GM21737 (cell line): ENCODE results near the gene SFMBT2.
A peak's percentile ranks its signal among the peaks of the same experiment; 100 is the strongest.

Source experiments
- ATAC-seq: cut with Tn5 transposase; IDR thresholded peaks from one replicate; pipeline ENCODE4 v1.9.1; 2021; ENCODE audit warnings: mild to moderate bottlenecking, moderate library complexity; ENCODE audit not compliant: unreplicated experiment

The SFMBT2 gene

DNA sequence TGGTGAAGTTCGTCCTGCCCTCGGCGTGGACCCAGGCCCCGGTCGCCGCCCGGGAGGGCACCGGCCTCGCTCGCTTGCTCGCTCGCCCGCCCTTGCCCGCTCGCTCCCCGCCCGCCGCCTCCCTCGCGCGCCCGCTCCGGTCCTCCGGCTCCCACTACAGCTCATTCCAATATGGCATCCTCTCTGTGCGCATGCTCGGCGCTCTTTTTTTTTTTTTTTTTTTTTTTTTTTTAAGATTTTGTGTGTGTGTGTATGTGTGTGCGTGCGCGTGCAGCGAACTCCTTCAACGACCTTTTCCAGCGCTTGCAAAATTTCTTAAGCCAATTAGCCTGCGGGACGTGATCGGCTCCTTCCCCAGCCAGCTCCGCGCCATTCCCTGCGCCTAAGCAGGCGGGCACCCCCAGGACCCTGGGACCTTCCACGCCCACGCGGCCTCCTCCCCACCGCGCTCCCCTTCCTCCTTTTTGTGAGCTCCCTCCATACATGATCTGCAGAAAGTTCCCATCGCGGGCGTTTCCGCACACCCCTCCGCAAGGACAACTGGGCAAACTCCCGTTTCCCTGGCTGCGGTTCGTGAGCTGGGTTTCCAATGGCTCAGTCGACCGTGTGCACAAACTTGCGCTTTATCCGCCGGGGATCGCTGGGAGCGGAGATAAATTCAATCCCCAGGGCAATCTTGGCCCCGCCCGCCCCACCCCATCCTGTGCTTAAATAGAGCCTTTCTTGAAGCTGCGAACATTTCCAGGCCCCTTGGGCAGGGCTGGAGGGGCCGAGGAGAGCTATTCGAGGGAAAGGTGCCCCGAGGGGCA, at the start of gene SFMBT2:
Gene SFMBT2, minus strand, starts transcription at position 173 of the 809 bp plus-strand sequence. CDS start 29,136 bp downstream, outside the sequence.
- ATAC-seq = peak; percentile 35

- ATAC-seq = no peak
These were observed 49.2 kb upstream of the SFMBT2 start for GRCh38 chr10:7460006-7460405.

GRCh38 chr10:7458556-7458955, 47.7 kb upstream of the SFMBT2 start:
- no peak for ATAC-seq

- peak; percentile 92 for ATAC-seq
These were observed 46.9 kb upstream of the SFMBT2 start for GRCh38 chr10:7457478-7458316.

DNA sequence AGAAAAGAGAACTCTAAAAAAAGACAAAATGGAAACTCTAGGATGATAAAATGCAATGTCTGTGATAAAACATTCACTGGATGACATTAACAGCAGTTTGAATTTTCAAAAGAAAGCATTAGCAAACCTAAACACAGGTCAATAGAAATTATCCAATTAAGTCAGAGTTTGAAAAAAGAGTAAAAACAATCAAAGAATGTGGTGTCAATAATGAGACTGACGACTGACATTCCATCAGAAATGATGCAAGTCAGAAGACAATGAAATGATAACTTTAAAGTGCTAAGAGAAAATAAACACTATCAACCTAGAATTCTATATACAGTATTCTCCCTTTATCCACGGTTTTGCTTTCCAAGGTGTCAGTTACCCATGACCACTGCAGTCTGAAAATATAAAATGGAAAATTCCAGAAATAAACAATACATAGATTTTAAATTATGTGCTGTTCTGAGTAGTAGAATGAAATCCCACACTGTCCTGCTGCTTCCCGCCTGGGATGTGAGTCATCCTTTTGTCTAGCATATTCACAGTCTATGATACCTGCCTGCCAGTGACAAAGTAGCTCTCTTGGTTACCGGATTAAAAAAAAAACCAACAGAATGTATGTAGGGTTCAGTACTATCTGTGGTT, 38.3 kb upstream of the SFMBT2 start:
- ATAC-seq = no peak

DNA sequence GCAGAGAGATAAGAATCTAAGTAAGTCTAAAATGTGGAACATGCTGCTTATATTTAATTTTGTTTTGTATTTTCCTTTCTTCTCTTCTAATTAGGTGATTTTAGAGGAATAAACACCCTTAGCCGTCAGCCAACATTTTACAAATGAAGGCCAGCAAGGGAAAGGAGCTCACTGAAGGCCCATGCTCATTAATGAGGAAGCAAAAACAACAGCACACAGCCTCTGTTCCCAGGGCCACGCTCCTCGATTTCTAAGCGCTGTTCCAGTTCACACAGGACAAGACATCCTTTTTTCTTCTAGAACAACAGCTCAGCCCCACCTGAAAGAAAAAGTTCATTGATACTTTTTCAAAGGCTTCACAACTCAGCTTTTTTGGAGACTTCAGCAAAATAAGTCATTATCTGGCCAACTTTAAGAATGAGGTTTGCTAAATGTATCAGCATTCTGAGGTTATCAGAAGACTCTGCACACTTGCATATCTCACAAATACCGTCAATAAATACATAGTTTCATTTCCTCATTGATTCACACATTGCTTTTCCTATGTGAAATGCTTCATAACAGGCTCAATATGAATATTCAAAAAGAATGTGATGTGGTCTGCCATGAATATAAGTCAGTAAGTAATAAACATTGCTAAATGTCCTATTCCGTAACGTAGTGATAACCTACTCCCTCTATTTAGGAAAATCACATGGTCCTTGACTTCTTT, 34.8 kb upstream of the SFMBT2 start:
- ATAC-seq = peak; percentile 63

DNA sequence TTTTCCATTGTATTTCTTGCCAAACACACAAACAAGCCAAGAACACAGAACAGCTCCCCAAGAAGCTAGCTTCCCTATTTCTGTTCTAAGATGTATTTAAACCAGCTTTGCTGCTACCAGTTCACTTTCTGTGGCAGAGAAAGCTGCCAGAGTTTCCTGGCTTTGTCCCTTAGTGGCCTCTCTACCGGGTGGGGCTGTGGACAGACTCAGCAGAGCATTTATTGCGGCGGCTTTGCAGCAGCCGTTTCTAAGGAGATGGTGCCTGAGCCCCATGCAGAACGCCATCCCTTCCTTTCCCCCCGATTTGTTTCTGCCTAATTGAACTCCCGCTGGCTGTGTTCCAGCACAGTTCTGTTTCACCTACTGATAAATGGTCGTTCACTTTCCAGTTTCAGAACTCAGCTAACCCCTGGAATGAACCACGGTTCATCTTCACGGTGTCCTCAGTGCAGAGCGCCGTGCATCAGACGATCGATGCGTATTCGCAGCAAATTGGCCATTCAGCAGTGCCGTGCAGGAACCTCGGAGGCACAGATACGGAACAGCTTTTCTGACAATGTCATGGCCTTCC, 33.8 kb upstream of the SFMBT2 start:
- ATAC-seq = no peak

DNA sequence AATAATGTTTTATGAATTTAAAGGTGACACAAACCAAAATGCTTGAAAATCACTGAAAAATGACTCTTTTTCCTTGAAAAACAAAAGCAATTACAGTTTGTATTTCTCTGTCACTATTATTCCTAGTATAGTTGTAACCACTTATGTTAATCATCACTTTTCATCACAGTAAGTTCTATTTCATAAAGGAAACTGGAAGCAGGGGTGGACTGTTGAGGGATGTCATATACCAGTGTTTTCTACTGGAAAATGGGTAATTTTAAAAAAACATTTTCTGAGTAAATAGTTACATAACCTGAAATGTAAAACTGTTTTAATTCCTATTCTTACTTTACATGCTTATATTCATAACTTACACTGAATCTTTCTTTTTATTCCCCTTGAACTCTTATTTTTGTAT, 32.2 kb upstream of the SFMBT2 start:
- ATAC-seq = no peak

DNA sequence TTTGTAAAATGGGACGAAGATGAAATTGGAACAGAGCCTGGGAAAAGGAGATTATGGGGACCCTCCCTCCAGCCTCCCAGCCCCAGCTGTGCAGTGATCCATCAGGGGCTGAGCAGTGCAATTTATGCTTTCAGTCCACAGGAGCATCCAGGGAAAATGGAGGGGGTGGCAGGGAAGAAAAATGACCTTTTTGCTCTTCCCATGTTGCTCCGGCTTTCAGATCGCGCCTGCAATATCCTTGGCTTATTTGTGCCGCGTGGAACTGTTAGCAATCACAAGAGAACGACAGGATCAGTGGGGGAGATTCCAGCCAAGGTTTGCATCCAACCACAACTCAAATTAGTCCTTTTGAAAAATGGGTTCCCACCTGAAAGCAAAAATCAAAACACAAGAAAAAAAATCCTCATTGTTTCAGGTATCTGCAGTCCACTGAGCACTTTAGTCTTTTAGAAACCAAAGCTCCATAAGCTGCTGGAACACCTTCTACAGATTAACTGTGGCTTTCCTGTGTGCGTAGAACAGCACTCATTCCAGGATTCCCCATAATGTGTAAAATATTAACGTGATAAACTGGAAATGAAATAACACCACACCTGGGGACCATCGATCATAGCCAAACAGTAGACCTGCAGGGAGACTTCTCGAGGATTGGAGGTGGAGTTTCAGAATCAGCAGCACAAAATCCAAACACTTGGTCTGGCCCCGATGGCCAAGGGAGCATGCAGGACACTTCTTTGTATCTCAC, 30.7 kb upstream of the SFMBT2 start:
- no peak for ATAC-seq

- no peak for ATAC-seq
These were observed 28.9 kb upstream of the SFMBT2 start for GRCh38 chr10:7439696-7440095.

GRCh38 chr10:7438196-7438986, 27.6 kb upstream of the SFMBT2 start:
- no peak for ATAC-seq

DNA sequence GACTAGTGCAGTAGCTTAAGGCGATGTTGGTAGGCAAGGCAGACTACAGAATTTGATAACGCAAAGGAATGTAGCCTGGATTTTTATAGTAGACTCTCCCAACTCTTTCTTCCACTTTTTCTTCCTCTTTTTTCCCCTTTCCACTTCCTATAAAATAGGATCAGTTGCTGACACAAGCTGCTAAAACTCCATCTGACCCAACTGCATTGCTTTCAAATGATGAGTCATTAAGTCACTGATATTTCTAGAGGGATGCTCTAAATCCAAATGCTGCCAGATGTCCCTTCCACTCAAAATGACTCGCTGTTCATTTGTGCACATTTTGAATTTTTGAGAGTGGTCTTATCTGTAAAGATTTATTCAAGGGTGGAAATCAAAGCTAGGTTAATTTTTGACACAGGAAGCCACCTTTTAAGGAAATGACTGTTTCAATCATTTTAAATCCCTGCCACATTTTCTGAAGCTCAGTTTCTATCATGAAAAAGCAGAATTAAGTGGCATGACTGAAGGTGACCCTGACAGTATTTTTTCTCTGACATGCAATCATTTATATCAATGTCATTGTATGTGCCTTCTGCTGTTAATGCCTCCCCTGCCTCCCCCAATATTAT, 25.8 kb upstream of the SFMBT2 start:
- no peak for ATAC-seq

GRCh38 chr10:7435674-7436073, 24.8 kb upstream of the SFMBT2 start:
- no peak for ATAC-seq

DNA sequence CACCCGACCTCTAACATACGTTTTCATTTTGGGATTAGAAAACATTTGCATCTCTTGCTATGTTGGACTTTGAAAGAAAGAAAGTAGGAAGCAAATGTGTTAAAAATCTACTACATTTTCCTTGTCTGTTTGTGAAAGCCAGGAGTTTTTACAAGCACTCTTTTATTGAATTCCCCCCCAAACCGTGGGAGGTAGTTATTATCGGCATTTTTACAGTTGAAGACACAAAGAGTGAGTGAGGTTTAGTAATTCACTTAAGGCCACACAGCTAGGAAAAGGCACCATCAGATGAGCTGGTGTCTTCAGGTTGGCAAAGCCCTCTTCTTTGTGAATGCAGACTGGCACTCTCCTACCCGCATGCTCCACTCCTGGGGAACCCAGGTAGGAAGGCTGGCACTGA, 23.5 kb upstream of the SFMBT2 start:
- no peak for ATAC-seq

- ATAC-seq = no peak
These were observed 23.0 kb upstream of the SFMBT2 start for GRCh38 chr10:7433861-7434260.

GRCh38 chr10:7432884-7433726, 22.3 kb upstream of the SFMBT2 start:
- no peak for ATAC-seq

GRCh38 chr10:7428673-7429350, 18.0 kb upstream of the SFMBT2 start:
- no peak for ATAC-seq
